Loucy (cell line): ENCODE results near the gene DTNBP1.

ENCODE experiments used
- H2AFZ ChIP-seq: fragments of 200-600 bp; sonication (generic); 2 replicates; pipeline ENCODE4 v1.6.0; 2016; ENCODE audit warnings: antibody characterized with exemption, mild to moderate bottlenecking, low read length, moderate library complexity
- H3F3A ChIP-seq: fragments of 200-600 bp; 2 replicates; pipeline ENCODE4 v1.6.0; 2016; ENCODE audit warnings: antibody characterized with exemption, low read depth, mild to moderate bottlenecking
- H3K27me3 ChIP-seq: fragments of 200-600 bp; sonication (generic); 2 replicates; pipeline ENCODE4 v1.6.1; 2014; ENCODE audit warnings: low read length, mild to moderate bottlenecking; ENCODE audit not compliant: insufficient read depth, poor library complexity, severe bottlenecking
- H3K36me3 ChIP-seq: fragments of 200-600 bp; sonication (generic); 2 replicates; pipeline ENCODE4 v1.6.1; 2016; ENCODE audit warnings: low read length; ENCODE audit not compliant: insufficient read depth
- H3K4me1 ChIP-seq: fragments of 200-600 bp; sonication (generic); 2 replicates; pipeline ENCODE4 v1.5.1; 2014; ENCODE audit warnings: low read length, mild to moderate bottlenecking; ENCODE audit not compliant: insufficient read depth, poor library complexity, severe bottlenecking
- H3K4me2 ChIP-seq: fragments of 200-600 bp; sonication (generic); 2 replicates; pipeline ENCODE4 v1.6.0; 2014; ENCODE audit warnings: antibody characterized with exemption, low read length, low read depth, mild to moderate bottlenecking; ENCODE audit not compliant: poor library complexity, severe bottlenecking
- H3K4me3 ChIP-seq: fragments of 200-600 bp; sonication (generic); 2 replicates; pipeline ENCODE4 v1.5.1; 2014; ENCODE audit warnings: low read length, mild to moderate bottlenecking, mixed read lengths; ENCODE audit not compliant: poor library complexity, severe bottlenecking
- H3K79me2 ChIP-seq: fragments of 200-600 bp; sonication (generic); 2 replicates; pipeline ENCODE4 v1.6.1; 2014; ENCODE audit warnings: low read length; ENCODE audit not compliant: insufficient read depth
- H3K9ac ChIP-seq: fragments of 200-600 bp; sonication (generic); 2 replicates; pipeline ENCODE4 v1.6.0; 2014; ENCODE audit warnings: mild to moderate bottlenecking, low read depth, low read length, moderate library complexity; ENCODE audit not compliant: poor library complexity, severe bottlenecking
- H3K9me2 ChIP-seq: fragments of 200-600 bp; sonication (generic); replicated peaks from 2 replicates; pipeline ENCODE4 v1.6.1; 2016; ENCODE audit warnings: low read depth, low read length, mixed read lengths
- H3K9me3 ChIP-seq: fragments of 200-600 bp; sonication (generic); 2 replicates; pipeline ENCODE4 v1.6.1; 2014; ENCODE audit warnings: mild to moderate bottlenecking, antibody characterized with exemption, low read length, low read depth; ENCODE audit not compliant: insufficient read depth
- H4K20me1 ChIP-seq: fragments of 200-600 bp; sonication (generic); 2 replicates; pipeline ENCODE4 v1.6.0; 2014; ENCODE audit warnings: antibody characterized with exemption, low read length, mild to moderate bottlenecking; ENCODE audit not compliant: insufficient read depth, poor library complexity, severe bottlenecking
- EZH2phosphoT487 ChIP-seq: fragments of 200-600 bp; IDR thresholded peaks from 2 replicates; pipeline ENCODE4 v1.6.1; 2018; ENCODE audit warnings: antibody characterized with exemption, mild to moderate bottlenecking, moderate library complexity, borderline replicate concordance
- TF ChIP-seq, protein P1 (sequence below): fragments of 200-600 bp; sonication (generic); conservative IDR thresholded peaks from 2 replicates; pipeline ENCODE4 v1.5.1; 2014; ENCODE audit warnings: mild to moderate bottlenecking, antibody characterized with exemption, low read length

Gene DTNBP1

DNA sequence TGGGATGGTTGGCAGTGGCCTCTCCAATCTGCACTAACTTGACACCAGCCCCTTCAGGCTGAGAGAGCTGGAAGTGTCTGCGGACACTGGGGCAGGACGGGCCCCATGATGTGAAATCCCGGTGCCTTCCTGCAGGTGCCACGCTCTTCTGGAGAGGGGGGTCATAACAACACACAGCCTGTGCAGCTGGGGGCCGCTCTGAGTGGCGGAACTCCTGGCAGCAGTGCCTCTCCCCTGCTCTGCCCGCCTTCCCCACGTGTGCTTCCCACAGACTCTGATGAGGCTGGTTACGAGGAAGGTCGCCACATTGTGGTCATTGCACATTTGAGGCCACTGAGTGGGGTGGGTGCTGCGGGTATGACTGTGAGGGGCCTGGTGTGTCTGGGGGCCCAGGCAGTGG lies 145.2 kb downstream of the DTNBP1 start:
- Histone ChIP-seq H4K20me1 (peaks cover 12% of the 10 kb centered on the region), H3K9ac (no peak overlapping the region), H3K36me3 (peaks cover 99% of the 10 kb centered on the region), H3K27me3 (no peaks in the 10 kb centered on the region), H3F3A (no peaks in the 10 kb centered on the region; the same call in 1 of the 2 replicates), H3K4me2 (no peak overlapping the region), H2AFZ (no peak overlapping the region), H3K79me2 (0 out of 2 replicates have a peak, but pooled peaks cover 14% of the 10 kb centered on the region), H3K9me2 (no peaks in the 10 kb centered on the region), H3K4me1 (peaks cover 7% of the 10 kb centered on the region), H3K4me3 (no peak overlapping the region), H3K9me3 (no peaks in the 10 kb centered on the region)
- no peak for TF ChIP-seq EZH2phosphoT487

DNA sequence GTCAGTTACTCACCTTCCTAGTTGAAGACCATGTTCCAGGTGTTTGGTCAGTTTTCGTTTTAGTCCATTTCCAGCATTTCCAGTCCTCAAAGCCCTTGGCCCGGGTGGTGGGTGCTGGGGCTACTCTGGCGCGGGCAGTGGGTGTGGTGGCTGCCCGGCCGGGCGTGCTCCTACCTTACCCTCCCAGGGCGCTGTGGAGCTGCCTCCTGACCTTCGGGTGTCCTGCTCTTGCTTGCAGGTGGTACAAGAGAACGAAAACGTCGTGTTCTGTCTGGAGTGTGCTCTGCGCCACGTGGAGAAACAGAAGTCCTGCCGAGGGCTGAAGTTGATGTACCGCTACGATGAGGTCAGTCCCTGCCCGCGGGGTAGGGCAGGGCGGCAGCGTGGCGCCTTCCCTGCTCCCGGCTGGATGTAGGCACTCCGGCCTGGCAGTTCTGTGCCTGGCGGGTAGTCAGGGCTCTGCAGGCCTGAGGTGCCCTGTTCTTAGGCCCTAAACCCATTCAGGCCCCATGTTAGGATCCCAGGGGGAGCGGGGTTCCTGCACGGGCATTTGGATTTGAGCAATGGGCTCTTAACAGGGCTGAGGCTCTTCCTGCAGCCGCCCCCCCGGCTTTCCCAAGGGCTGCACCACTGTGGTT lies 145.8 kb downstream of the DTNBP1 start:
- TF ChIP-seq, protein P1, sequence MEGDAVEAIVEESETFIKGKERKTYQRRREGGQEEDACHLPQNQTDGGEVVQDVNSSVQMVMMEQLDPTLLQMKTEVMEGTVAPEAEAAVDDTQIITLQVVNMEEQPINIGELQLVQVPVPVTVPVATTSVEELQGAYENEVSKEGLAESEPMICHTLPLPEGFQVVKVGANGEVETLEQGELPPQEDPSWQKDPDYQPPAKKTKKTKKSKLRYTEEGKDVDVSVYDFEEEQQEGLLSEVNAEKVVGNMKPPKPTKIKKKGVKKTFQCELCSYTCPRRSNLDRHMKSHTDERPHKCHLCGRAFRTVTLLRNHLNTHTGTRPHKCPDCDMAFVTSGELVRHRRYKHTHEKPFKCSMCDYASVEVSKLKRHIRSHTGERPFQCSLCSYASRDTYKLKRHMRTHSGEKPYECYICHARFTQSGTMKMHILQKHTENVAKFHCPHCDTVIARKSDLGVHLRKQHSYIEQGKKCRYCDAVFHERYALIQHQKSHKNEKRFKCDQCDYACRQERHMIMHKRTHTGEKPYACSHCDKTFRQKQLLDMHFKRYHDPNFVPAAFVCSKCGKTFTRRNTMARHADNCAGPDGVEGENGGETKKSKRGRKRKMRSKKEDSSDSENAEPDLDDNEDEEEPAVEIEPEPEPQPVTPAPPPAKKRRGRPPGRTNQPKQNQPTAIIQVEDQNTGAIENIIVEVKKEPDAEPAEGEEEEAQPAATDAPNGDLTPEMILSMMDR: no peak
- no peak for TF ChIP-seq EZH2phosphoT487
- Histone ChIP-seq H3K4me2 (no peak overlapping the region), H4K20me1 (peaks cover 13% of the 10 kb centered on the region), H2AFZ (no peak overlapping the region), H3K79me2 (0 out of 2 replicates have a peak, but pooled peaks cover 14% of the 10 kb centered on the region), H3K4me1 (peaks cover 2% of the 10 kb centered on the region), H3K36me3 (peaks cover 99% of the 10 kb centered on the region), H3K9ac (no peak overlapping the region), H3K9me3 (no peaks in the 10 kb centered on the region), H3K4me3 (no peak overlapping the region), H3K9me2 (no peaks in the 10 kb centered on the region), H3K27me3 (no peaks in the 10 kb centered on the region), H3F3A (no peaks in the 10 kb centered on the region; the same call in 1 of the 2 replicates)

DNA sequence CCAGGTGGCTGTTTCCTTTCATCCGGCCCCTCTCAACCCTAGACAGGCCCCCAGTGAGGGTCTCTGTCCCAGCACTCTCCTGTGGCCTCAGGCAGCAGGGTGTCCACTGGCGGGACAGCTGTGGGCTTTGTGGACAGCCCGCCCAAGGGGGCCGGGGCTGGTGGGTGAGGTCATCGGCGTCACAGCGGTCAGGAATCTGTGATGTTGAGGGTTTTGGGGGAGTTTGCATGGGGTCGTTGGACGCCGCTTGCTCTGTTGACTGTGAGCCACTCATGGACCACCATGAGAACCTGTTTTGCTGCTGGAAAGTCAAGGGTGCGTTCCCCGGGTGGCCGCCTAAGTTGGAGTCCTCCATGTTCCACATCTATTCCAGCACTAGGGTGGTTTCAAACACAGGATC lies 146.4 kb downstream of the DTNBP1 start:
- Histone ChIP-seq H3K27me3 (no peaks in the 10 kb centered on the region), H4K20me1 (peaks cover 18% of the 10 kb centered on the region), H3K79me2 (peaks cover 14% of the 10 kb centered on the region; the same call in 1 of the 2 replicates), H3K9me2 (no peaks in the 10 kb centered on the region), H3K9ac (no peak overlapping the region), H3K4me2 (no peak overlapping the region), H2AFZ (no peak overlapping the region), H3K4me3 (no peak overlapping the region), H3K9me3 (no peaks in the 10 kb centered on the region), H3K36me3 (peaks cover 99% of the 10 kb centered on the region), H3F3A (no peaks in the 10 kb centered on the region; the same call in 1 of the 2 replicates), H3K4me1 (no peaks in the 10 kb centered on the region)
- TF ChIP-seq EZH2phosphoT487: no peak
- TF ChIP-seq, protein P1: no peak
